ENCODE data around the gene SOX9. TPM values are rescaled to one million over a fixed set of nuclear protein-coding genes. Genes with fewer than 3 reads are reported as not detected.
A peak's percentile ranks its signal among the peaks of the same experiment; 100 is the strongest.

The SOX9 gene
- total RNA-seq, 1 experiment from 2014 or later = 119 TPM

DNA sequence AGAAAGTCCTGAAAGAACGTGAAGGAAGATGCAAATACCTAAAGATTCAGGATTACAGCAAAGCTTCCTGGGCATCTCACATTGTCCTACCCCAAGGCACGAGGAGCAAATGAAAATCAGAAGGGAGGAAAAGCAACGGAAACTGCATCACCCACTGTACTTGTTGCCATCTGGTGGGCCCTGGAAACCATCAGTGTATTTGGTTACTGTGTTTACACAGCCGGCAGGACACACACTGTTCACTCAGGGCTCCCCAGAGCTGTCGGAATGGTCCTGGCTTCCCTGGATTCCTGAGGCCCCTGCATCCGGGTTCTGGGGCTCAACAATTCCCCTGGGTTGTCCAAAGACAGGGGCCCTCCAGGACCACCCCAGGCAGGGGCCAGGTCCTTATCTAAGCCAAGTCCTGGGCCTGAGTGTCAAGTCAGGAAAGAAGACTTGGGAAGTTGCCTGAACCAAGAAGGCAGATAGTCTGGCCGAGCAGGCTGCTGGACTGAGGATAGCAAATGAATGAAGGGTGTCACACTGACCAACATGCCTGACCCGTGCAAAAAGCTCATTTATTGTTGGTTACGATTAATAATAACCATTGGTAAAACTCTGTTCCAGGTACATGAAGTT is 52.8 kb downstream of the SOX9 start:
- ATAC-seq = no peak

DNA sequence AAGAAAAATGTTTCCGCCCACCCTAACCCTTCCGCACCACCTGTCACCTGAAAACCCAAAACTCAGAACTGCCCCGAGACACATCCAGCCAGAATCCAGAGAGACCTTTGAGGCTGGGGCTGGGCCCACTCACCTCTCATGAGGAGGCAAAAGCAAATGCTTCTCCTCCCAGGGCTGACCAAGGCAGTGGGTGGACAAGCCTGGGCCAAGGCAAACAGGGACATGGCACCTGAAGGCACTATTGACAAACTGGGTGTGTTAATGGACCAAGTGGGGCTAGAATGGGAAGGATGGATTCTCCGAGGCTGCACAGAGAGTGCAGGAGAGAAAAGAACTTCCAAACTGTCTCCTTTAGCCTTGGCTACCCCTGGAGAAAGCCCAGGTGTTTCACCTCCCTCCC is 54.4 kb downstream of the SOX9 start:
- CTCF ChIA-PET = no interaction called here

More for the DNA sequence above, 52.8 kb downstream of the SOX9 start:
- Histone ChIP-seq H2AFZ (ENCODE audit: low read length) (no peak overlapping the region), H3K4me2 (ENCODE audit: low read length) (no peak overlapping the region), H3K36me3 (ENCODE audit: low read depth, low read length) (no peaks in the 10 kb centered on the region), H4K20me1 (ENCODE audit: low read length) (no peaks in the 10 kb centered on the region), H3K9me2 (replicated peaks; ENCODE audit: low read length) (no peaks in the 10 kb centered on the region), H3K9ac (ENCODE audit: low read length) (no peak overlapping the region), H3K27ac (ENCODE audit: low read length) (no peak overlapping the region), H3K4me1 (ENCODE audit: insufficient read depth, low read length) (peaks cover 19% of the 10 kb centered on the region), H3F3A (ENCODE audit: low read length, unreplicated experiment) (no peaks in the 10 kb centered on the region), H3K9me3 (ENCODE audit: low read length) (no peaks in the 10 kb centered on the region), H3K27me3 (ENCODE audit: low read length) (no peaks in the 10 kb centered on the region), H3K4me3 (ENCODE audit: low read length) (no peak overlapping the region), H3K79me2 (ENCODE audit: low read length) (no peaks in the 10 kb centered on the region)
- no peak for DNase-seq
- no TSS peak for BruUV-seq (replicated peaks)
- CTCF ChIA-PET = no interaction called here
- POLR2A ChIA-PET (ENCODE audit: unreplicated experiment) = no interaction called here
- intact Hi-C loops (cut with micrococcal nuclease) = no loop called here
- TF ChIP-seq EZH2phosphoT487 (IDR thresholded peaks at IDR 0.05; ENCODE audit: borderline replicate concordance, low read length) = no peak
- no peak for TF ChIP-seq EZH2 (IDR thresholded peaks at IDR 0.05; ENCODE audit: low read length, unreplicated experiment)
- TF ChIP-seq, protein P1, sequence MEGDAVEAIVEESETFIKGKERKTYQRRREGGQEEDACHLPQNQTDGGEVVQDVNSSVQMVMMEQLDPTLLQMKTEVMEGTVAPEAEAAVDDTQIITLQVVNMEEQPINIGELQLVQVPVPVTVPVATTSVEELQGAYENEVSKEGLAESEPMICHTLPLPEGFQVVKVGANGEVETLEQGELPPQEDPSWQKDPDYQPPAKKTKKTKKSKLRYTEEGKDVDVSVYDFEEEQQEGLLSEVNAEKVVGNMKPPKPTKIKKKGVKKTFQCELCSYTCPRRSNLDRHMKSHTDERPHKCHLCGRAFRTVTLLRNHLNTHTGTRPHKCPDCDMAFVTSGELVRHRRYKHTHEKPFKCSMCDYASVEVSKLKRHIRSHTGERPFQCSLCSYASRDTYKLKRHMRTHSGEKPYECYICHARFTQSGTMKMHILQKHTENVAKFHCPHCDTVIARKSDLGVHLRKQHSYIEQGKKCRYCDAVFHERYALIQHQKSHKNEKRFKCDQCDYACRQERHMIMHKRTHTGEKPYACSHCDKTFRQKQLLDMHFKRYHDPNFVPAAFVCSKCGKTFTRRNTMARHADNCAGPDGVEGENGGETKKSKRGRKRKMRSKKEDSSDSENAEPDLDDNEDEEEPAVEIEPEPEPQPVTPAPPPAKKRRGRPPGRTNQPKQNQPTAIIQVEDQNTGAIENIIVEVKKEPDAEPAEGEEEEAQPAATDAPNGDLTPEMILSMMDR (conservative IDR thresholded peaks at IDR 0.05; ENCODE audit: low read depth, low read length) = no peak

More for the DNA sequence above, 54.4 kb downstream of the SOX9 start:
- no peak for DNase-seq
- no peak overlapping the region for H3K4me3 ChIP-seq (ENCODE audit: low read length)
- 0 out of 2 replicates have a peak overlapping the region, but pooled peaks have one; percentile 10 for H3K4me2 ChIP-seq (ENCODE audit: low read length)
- H3K79me2 ChIP-seq (ENCODE audit: low read length) = no peaks in the 10 kb centered on the region
- intact Hi-C loops (cut with micrococcal nuclease) = no loop called here
- no peak overlapping the region for H2AFZ ChIP-seq (ENCODE audit: low read length)
- H3K9ac ChIP-seq (ENCODE audit: low read length) = no peak overlapping the region
- no peak overlapping the region for H3K27ac ChIP-seq (ENCODE audit: low read length)
- ATAC-seq = peak; percentile 37
- POLR2A ChIA-PET (ENCODE audit: unreplicated experiment) = no interaction called here
- no TSS peak for BruUV-seq (replicated peaks)
- H3K9me3 ChIP-seq (ENCODE audit: low read length) = no peaks in the 10 kb centered on the region
- H3K4me1 ChIP-seq (ENCODE audit: insufficient read depth, low read length) = peaks cover 19% of the 10 kb centered on the region
- TF ChIP-seq EZH2phosphoT487 (IDR thresholded peaks at IDR 0.05; ENCODE audit: borderline replicate concordance, low read length) (no peak), EZH2 (IDR thresholded peaks at IDR 0.05; ENCODE audit: low read length, unreplicated experiment) (no peak)
- TF ChIP-seq, protein P1 (conservative IDR thresholded peaks at IDR 0.05; ENCODE audit: low read depth, low read length) = no peak
- no peaks in the 10 kb centered on the region for H3K27me3 ChIP-seq (ENCODE audit: low read length)
- H3F3A ChIP-seq (ENCODE audit: low read length, unreplicated experiment) = no peaks in the 10 kb centered on the region
- H3K9me2 ChIP-seq (replicated peaks; ENCODE audit: low read length) = no peaks in the 10 kb centered on the region
- H4K20me1 ChIP-seq (ENCODE audit: low read length) = no peaks in the 10 kb centered on the region
- no peaks in the 10 kb centered on the region for H3K36me3 ChIP-seq (ENCODE audit: low read depth, low read length)

Measured in PC-3 (cell line).